Naive B cell (primary cell): ENCODE results near the gene B4GALT4. TPM values are rescaled to one million over a fixed set of nuclear protein-coding genes. Genes with fewer than 3 reads are reported as not detected.

Source experiments
- ATAC-seq, 2 donors: fragments of 150-1000 bp; cut with Tn5 transposase; 2 replicates each; pipeline ENCODE4 v1.10.0; 2021; ENCODE audit warnings: low read depth in 2 of 2, mild to moderate bottlenecking in 2 of 2, moderate library complexity in 2 of 2
- DNase-seq: peaks from one replicate; pipeline ENCODE4 v3.0.0; 2022
- H3K27ac Mint-ChIP-seq, 6 donors: one replicate each; pipeline ENCODE4 v1.8.0; 2020 to 2022; ENCODE audit warnings: mild to moderate bottlenecking in 6 of 6, mixed read lengths in 6 of 6, moderate library complexity in 5 of 6, inconsistent platforms in 2 of 6
- H3K27me3 Mint-ChIP-seq, 3 donors: one replicate each; pipeline ENCODE4 v1.8.0; 2021 to 2022; ENCODE audit warnings: mixed read lengths in 3 of 3, mild to moderate bottlenecking in 1 of 3
- H3K36me3 Mint-ChIP-seq, 2 donors: one replicate each; pipeline ENCODE4 v1.8.0; 2020 to 2022; ENCODE audit warnings: mixed read lengths in 2 of 2, inconsistent platforms in 1 of 2, mild to moderate bottlenecking in 1 of 2
- H3K4me1 Mint-ChIP-seq, 3 donors: one replicate each; pipeline ENCODE4 v1.8.0; 2020 to 2022; ENCODE audit warnings: mixed read lengths in 3 of 3, inconsistent platforms in 1 of 3, mild to moderate bottlenecking in 1 of 3, moderate library complexity in 1 of 3
- H3K4me3 Mint-ChIP-seq, 8 donors: one replicate each; pipeline ENCODE4 v1.8.0; 2020 to 2022; ENCODE audit warnings: mild to moderate bottlenecking in 8 of 8, mixed read lengths in 8 of 8, moderate library complexity in 8 of 8, inconsistent platforms in 2 of 8
- H3K9me3 Mint-ChIP-seq, 7 donors: one replicate each; pipeline ENCODE4 v1.8.0; 2020 to 2022; ENCODE audit warnings: mixed read lengths in 7 of 7, mild to moderate bottlenecking in 5 of 7, inconsistent platforms in 2 of 7, moderate library complexity in 1 of 7
- polyA plus RNA-seq, 6 donors: library from polyadenylated mRNA; unstranded; fragments of 300-500 nt; fragmentation: Illumina TruSeq; gene quantifications; one replicate each; pipeline ENCODE4 v1.2.3, GENCODE V29; 2021; ENCODE audit warnings: low read depth in 6 of 6

The B4GALT4 gene
- polyA plus RNA-seq, 6 donors from 2014 or later: 6.8 to 9.0 (median 8.1) TPM

DNA sequence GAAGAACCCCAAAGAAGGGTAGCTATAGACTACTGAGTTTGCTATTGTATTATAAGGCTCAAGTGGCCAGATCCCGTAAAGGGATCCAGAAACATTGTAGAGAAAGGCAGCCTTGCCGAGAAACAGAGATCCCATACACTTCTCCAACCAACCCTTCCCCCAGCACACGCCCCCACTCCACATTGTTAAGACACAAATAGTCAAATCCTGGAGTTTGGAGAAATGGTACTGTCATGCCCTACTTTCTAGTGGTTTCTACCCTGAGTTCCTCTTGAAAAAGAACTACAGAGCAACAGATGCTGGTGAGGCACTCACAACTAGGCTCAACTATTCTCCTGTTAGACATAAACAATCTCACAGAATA, 33.2 kb downstream of the B4GALT4 start:
- Mint-ChIP-seq H3K27me3 (no peaks in the 10 kb centered on the region), H3K4me3 (no peak overlapping the region)

GRCh38 chr3:119206611-119207511, 33.8 kb downstream of the B4GALT4 start:
- DNase-seq: no peak
- Mint-ChIP-seq H3K9me3 (peaks cover 0 to 6% (median 2%) of the 10 kb centered on the region in 7 donors), H3K27me3 (no peaks in the 10 kb centered on the region), H3K27ac (no peak overlapping the region), H3K36me3 (peaks cover 14 to 31% of the 10 kb centered on the region in 2 donors), H3K4me3 (no peak overlapping the region), H3K4me1 (no peaks in the 10 kb centered on the region)
- no peak for ATAC-seq

More for the DNA sequence above, 33.2 kb downstream of the B4GALT4 start:
- ATAC-seq (no peak), DNase-seq (no peak)
- Mint-ChIP-seq H3K9me3 (peaks cover 0 to 6% (median 2%) of the 10 kb centered on the region in 7 donors), H3K36me3 (peaks cover 21 to 38% of the 10 kb centered on the region in 2 donors), H3K27ac (no peak overlapping the region), H3K4me1 (no peaks in the 10 kb centered on the region)

GRCh38 chr3:119205685-119206084, 35.0 kb downstream of the B4GALT4 start:
- Mint-ChIP-seq H3K4me1 (no peaks in the 10 kb centered on the region), H3K27me3 (no peaks in the 10 kb centered on the region), H3K27ac (no peak overlapping the region), H3K4me3 (no peak overlapping the region), H3K36me3 (peaks cover 8 to 20% of the 10 kb centered on the region in 2 donors), H3K9me3 (peaks cover 0 to 6% (median 2%) of the 10 kb centered on the region in 7 donors)
- no peak for DNase-seq
- ATAC-seq: no peak

GRCh38 chr3:119205209-119205608, 35.5 kb downstream of the B4GALT4 start:
- peaks cover 0 to 6% (median 2%) of the 10 kb centered on the region in 7 donors for H3K9me3 Mint-ChIP-seq
- H3K4me3 Mint-ChIP-seq: no peak overlapping the region
- no peaks in the 10 kb centered on the region for H3K27me3 Mint-ChIP-seq
- peaks cover 3 to 19% of the 10 kb centered on the region in 2 donors for H3K36me3 Mint-ChIP-seq
- no peak for ATAC-seq
- DNase-seq: no peak
- no peaks in the 10 kb centered on the region for H3K4me1 Mint-ChIP-seq
- H3K27ac Mint-ChIP-seq: no peak overlapping the region

GRCh38 chr3:119195911-119196310, 44.8 kb downstream of the B4GALT4 start:
- peaks cover 0 to 14% (median 0%) of the 10 kb centered on the region in 3 donors for H3K27me3 Mint-ChIP-seq
- H3K36me3 Mint-ChIP-seq: no peaks in the 10 kb centered on the region
- peak overlapping the region in 1 of 6 donors; percentile 28 for H3K27ac Mint-ChIP-seq
- DNase-seq: no peak
- H3K4me3 Mint-ChIP-seq: no peak overlapping the region
- no peaks in the 10 kb centered on the region for H3K4me1 Mint-ChIP-seq
- no peaks in the 10 kb centered on the region for H3K9me3 Mint-ChIP-seq
- no peak for ATAC-seq

- peaks cover 0 to 14% (median 0%) of the 10 kb centered on the region in 3 donors for H3K27me3 Mint-ChIP-seq
- no peaks in the 10 kb centered on the region for H3K36me3 Mint-ChIP-seq
- H3K27ac Mint-ChIP-seq: no peak overlapping the region
- H3K9me3 Mint-ChIP-seq: no peaks in the 10 kb centered on the region
- no peak overlapping the region for H3K4me3 Mint-ChIP-seq
- ATAC-seq: no peak
- no peaks in the 10 kb centered on the region for H3K4me1 Mint-ChIP-seq
- DNase-seq: no peak
Measured at GRCh38 chr3:119195151-119195476, 45.6 kb downstream of the B4GALT4 start.

- H3K4me3 Mint-ChIP-seq: no peak overlapping the region
- DNase-seq (no peak), ATAC-seq (no peak)
- H3K27me3 Mint-ChIP-seq: peaks cover 0 to 14% (median 0%) of the 10 kb centered on the region in 3 donors
- H3K9me3 Mint-ChIP-seq: no peaks in the 10 kb centered on the region
- no peak overlapping the region for H3K27ac Mint-ChIP-seq
- H3K4me1 Mint-ChIP-seq: no peaks in the 10 kb centered on the region
- no peaks in the 10 kb centered on the region for H3K36me3 Mint-ChIP-seq
Measured at GRCh38 chr3:119194237-119195150, 46.2 kb downstream of the B4GALT4 start.

DNA sequence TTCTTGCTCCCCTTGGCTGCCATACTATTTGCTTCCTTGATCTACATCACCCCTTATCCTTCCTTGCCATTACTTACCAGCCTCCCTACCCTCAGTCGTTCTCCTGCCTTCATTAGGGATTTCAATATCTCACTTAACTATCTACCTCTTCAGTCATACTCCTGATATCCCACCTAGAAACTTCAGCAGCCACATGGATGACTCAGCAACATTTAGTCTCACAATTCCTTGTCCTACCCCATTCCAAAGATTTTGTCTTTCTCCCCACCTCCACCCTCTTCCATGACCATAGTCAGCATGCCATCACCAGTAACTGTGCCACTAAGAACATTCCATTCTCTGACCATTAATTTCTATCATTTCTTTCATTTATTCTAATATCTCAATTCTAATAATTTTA, 48.9 kb downstream of the B4GALT4 start:
- no peak for ATAC-seq
- Mint-ChIP-seq H3K4me1 (no peaks in the 10 kb centered on the region), H3K36me3 (no peaks in the 10 kb centered on the region), H3K27me3 (peaks cover 0 to 7% (median 0%) of the 10 kb centered on the region in 3 donors), H3K4me3 (no peak overlapping the region), H3K27ac (no peak overlapping the region), H3K9me3 (no peaks in the 10 kb centered on the region)
- no peak for DNase-seq

DNA sequence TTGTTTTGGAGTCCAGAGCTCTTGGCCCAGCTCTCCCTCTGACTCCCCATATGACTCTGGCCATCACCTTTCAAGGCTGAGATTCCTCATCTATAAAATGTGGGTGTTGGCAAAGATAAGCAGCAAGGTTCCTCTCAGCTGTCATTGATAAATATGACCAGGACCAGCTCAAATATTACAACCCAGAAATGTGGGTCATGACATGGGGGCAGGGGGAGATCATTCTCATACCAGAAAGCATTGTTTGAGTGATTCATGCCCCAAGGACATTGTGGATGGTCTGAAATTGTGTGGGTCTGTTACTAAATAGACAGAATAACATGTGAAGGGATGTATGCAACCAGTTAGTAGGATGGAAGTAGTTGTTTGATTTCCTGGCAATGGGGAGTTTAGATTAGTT, 53.4 kb downstream of the B4GALT4 start:
- H3K4me1 Mint-ChIP-seq: no peaks in the 10 kb centered on the region
- DNase-seq: no peak
- peaks cover 0 to 13% (median 9%) of the 10 kb centered on the region in 3 donors for H3K27me3 Mint-ChIP-seq
- no peak overlapping the region for H3K27ac Mint-ChIP-seq
- ATAC-seq: no peak
- no peak overlapping the region for H3K4me3 Mint-ChIP-seq
- no peaks in the 10 kb centered on the region for H3K36me3 Mint-ChIP-seq
- no peaks in the 10 kb centered on the region for H3K9me3 Mint-ChIP-seq

- no peaks in the 10 kb centered on the region for H3K4me1 Mint-ChIP-seq
- H3K9me3 Mint-ChIP-seq: no peaks in the 10 kb centered on the region
- H3K36me3 Mint-ChIP-seq: no peaks in the 10 kb centered on the region
- no peak overlapping the region for H3K27ac Mint-ChIP-seq
- ATAC-seq (no peak), DNase-seq (no peak)
- peaks cover 0 to 17% (median 14%) of the 10 kb centered on the region in 3 donors for H3K27me3 Mint-ChIP-seq
- no peak overlapping the region for H3K4me3 Mint-ChIP-seq
Measured at GRCh38 chr3:119184796-119185570, 55.7 kb downstream of the B4GALT4 start.

DNA sequence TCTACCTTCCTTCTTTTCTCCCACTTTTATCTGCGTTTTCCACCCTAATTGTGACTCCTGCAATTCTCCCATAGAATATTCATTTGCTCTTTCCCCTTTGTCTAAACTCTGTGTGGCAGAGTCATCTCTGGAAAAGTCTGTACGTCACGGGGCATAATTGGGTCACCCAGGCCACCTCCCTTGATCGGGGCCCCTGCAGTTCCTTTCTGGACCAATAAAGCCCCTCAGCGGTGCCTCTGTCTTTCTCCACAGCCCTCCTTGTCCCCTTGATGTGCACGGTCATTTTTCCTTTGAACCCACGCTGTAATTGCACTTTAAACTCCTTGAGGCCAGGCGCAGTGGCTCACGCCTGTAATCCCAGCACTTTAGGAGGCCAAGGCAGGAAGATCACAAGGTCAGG, 56.6 kb downstream of the B4GALT4 start:
- no peak for DNase-seq
- no peaks in the 10 kb centered on the region for H3K9me3 Mint-ChIP-seq
- no peak overlapping the region for H3K4me3 Mint-ChIP-seq
- peaks cover 4 to 17% (median 15%) of the 10 kb centered on the region in 3 donors for H3K27me3 Mint-ChIP-seq
- H3K4me1 Mint-ChIP-seq: no peaks in the 10 kb centered on the region
- H3K27ac Mint-ChIP-seq: peak overlapping the region in 1 of 6 donors; percentile 25
- ATAC-seq: no peak
- peaks cover 0 to 4% of the 10 kb centered on the region in 2 donors for H3K36me3 Mint-ChIP-seq

DNA sequence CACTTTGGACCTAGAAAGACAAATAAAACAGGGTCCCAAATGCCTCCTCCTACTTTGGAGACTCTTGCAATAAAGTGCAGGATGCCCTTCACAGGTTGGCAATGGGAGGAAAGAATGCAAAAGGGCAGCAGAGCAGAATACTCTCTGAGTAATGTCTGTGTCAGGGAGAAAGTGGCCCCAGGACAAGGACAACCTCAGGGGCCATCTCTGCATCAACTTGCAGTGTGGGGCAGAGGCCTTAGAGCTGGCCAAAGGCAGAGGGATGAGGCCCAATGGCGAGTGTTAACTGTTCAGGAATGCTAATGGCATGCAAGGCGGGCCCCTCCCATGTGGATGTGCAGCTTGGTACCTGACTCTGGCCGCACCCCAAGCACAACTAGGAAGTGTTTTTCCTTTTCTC, 58.9 kb downstream of the B4GALT4 start:
- H3K27ac Mint-ChIP-seq: peak overlapping the region in 1 of 6 donors; percentile 61
- peaks cover 20 to 34% (median 22%) of the 10 kb centered on the region in 3 donors for H3K27me3 Mint-ChIP-seq
- peaks cover 0 to 8% of the 10 kb centered on the region in 2 donors for H3K36me3 Mint-ChIP-seq
- H3K4me1 Mint-ChIP-seq: no peaks in the 10 kb centered on the region
- H3K4me3 Mint-ChIP-seq: no peak overlapping the region
- DNase-seq (no peak), ATAC-seq (no peak)
- peaks cover 0 to 4% (median 0%) of the 10 kb centered on the region in 7 donors for H3K9me3 Mint-ChIP-seq

- H3K4me3 Mint-ChIP-seq: no peak overlapping the region
- peaks cover 0 to 8% of the 10 kb centered on the region in 2 donors for H3K36me3 Mint-ChIP-seq
- H3K4me1 Mint-ChIP-seq: no peaks in the 10 kb centered on the region
- ATAC-seq: no peak
- H3K27ac Mint-ChIP-seq: no peak overlapping the region
- H3K9me3 Mint-ChIP-seq: peaks cover 0 to 4% (median 0%) of the 10 kb centered on the region in 7 donors
- DNase-seq: no peak
- H3K27me3 Mint-ChIP-seq: peaks cover 13 to 40% (median 20%) of the 10 kb centered on the region in 3 donors
Measured at GRCh38 chr3:119177321-119177720, 63.4 kb downstream of the B4GALT4 start.
